ENCODE measurements around the gene CHGA.

Gene CHGA

DNA sequence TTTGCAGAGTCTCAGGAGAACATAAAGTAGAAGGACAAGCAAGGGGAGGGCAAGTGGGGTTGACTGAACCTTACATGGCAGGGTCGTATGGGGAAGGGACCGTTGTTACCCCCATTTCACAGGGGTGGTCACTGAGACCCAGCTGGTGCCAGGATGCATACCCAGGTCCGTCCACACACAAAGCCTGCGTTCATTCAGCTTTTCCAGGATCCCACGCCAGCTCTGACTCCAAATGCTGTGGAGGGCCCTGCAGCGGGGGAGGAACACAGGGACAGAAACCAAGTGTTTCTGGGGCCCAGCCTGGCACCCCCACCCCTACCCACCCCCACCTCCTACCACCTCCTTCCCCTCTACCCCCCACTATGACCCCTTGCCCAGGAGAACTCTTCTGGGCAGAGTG is 16.5 kb upstream of the CHGA start:
- no peak for DNase-seq

- DNase-seq = no peak
Observed at GRCh38 chr14:92906823-92907222, 16.1 kb upstream of the CHGA start.

DNA sequence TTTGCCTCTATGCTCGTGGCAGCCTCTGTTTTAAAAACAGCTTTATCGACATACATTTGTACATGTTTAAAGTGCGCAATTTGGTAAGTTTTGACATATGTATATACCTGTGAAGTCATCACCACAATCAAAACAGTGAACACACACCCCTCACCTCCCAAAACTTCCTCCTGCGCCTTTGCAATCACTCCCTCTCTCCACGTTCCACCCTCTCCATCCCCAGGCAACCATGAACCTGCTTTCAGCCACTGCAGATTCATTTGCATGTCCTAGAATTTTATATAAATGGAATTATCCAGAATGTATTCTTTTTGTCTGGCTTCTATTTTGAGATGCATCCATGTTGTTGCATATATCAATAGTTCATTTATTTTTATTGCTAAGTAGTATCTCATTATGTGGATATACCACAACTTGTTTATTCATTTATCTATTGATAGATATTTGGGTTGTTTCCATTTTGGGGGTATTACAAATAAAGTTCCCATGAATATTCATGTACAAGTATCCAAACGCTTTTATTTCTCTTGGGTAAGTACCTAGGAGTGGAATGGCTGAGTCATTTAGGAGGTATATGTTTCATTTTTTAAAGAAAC is 15.5 kb upstream of the CHGA start:
- no peak for DNase-seq

GRCh38 chr14:92914087-92914656 is 8.8 kb upstream of the CHGA start:
- no peak for DNase-seq

DNA sequence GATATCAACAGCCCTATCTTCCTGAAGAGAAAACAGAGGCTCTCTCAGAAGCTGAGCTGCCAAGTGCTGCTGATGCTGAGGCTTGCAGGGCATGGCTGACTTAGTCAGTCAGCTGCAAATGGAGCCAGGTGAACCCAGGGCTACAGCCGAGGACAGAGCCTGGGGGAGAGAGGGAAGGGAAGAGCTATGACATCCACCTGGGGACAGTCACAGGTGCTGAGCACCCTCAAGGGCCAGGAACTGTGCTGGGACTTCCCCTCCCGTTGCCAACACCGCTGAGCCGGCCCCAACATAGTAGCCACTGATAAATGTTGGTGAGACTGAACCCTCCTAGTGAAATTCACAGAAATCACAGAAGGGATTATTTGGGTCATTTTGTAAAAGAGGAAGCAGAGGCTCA is 6.7 kb upstream of the CHGA start:
- no peak for DNase-seq

DNA sequence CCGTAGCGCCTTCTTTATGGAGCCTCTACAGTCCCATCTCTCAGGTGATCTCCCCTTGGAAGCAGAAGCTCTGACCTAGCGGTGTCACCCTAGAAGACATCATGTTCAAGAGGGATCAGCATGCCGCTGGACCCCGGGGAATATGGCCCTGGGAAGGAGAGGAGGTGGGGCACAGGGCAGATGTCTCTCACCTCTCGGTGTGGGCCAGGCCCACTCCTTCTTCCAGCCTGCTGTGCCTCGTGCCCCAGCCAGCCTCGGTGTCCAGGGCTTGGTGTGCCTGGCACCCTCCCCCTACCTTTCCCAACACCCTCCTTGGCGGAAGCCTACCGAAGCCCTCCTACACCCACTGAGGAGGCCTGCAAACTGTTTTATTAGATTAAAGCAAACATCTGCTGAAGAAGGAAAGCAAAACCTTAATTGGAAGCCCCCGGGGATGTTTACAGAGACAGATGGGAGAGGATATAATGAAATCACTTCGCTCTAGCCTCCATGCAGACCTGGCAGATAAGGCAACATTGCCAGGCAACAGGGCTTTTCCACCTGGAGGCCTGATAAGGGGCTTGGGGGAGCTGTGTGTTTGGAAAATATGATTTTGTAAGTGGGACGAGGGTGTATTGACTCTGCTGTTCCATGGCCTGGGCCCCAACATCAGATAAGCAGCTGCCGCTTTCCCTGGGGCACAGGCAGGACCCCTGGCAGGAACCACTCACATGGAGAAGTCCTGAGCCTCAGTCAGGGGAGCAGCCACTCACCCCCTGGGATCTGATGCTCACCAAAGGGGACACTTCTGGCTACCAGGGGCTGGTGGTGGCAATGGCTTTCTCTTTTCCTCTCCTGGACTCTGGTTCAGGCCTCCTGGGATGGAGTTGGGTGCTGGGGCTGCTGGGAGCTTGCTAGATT is 5.7 kb upstream of the CHGA start:
- DNase-seq = no peak

DNA sequence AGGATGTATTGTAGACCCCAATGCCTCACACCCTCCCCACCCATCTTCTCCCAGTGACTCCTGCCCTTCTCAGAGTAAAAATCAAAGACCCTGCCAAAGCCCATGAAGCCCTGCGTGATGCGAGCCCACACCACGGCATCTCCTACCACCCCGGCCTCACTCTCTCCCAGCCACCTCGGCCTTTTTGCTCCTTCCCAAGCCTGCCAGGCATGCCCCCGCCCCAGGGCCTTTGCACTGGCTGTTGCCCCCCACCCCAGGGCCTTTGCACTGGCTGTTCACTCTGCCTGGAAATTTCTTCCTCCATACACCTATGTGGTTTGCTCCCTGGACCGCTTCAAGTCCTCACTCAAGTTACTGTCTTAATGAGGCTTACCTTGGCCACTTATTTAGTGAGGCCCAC is 5.0 kb upstream of the CHGA start:
- DNase-seq = no peak

GRCh38 chr14:92920001-92920400 is 2.9 kb upstream of the CHGA start:
- DNase-seq = no peak

GRCh38 chr14:92922155-92922735 is 705 bp upstream of the CHGA start:
- no peak for DNase-seq

DNA sequence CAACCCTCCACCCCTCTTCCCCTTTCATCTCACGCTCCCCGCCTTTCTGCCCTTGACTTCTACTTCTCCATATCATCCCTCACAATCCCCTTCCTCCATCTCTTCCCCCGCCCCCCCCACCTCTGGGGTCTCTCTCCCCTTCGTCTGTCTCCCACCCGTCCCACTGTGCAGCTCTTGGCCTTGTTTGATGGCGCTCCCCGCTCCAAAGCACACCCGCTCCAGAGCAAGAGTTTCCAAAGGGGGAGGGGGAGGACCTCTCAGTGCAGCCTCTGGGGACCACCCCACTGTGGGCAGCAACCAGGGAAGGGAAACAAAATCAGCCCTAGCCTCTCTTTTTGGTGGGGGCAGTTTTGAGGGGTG is 774 bp downstream of the CHGA start:
- DNase-seq = no peak

GRCh38 chr14:92924247-92924646 is 1.3 kb downstream of the CHGA start:
- DNase-seq = no peak

- no peak for DNase-seq
Observed at GRCh38 chr14:92925446-92925845, 2.5 kb downstream of the CHGA start.

GRCh38 chr14:92926180-92926845 is 3.4 kb downstream of the CHGA start:
- no peak for DNase-seq

DNA sequence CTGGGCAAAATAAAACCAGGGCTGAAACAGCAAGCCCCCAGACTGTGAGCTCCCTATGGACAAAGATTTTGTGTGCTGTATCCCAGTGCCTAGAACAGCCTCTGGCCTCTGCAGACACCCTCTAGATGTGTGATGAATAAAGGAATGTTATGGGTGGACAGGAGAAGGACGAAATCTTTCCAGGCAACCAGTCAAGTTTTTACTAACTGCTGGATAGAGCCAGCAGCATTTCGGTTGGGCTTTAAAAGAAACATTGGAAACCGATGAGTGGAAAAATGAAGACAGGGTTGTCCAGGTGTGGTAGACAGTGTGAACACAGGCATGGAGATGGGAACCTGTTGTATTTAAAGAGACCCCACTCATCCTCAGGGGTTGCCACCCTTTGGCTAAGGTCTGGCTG is 4.0 kb downstream of the CHGA start:
- no peak for DNase-seq

- DNase-seq = no peak
Observed at GRCh38 chr14:92927349-92928257, 4.7 kb downstream of the CHGA start.

GRCh38 chr14:92928258-92928629 is 5.3 kb downstream of the CHGA start:
- DNase-seq = no peak

DNA sequence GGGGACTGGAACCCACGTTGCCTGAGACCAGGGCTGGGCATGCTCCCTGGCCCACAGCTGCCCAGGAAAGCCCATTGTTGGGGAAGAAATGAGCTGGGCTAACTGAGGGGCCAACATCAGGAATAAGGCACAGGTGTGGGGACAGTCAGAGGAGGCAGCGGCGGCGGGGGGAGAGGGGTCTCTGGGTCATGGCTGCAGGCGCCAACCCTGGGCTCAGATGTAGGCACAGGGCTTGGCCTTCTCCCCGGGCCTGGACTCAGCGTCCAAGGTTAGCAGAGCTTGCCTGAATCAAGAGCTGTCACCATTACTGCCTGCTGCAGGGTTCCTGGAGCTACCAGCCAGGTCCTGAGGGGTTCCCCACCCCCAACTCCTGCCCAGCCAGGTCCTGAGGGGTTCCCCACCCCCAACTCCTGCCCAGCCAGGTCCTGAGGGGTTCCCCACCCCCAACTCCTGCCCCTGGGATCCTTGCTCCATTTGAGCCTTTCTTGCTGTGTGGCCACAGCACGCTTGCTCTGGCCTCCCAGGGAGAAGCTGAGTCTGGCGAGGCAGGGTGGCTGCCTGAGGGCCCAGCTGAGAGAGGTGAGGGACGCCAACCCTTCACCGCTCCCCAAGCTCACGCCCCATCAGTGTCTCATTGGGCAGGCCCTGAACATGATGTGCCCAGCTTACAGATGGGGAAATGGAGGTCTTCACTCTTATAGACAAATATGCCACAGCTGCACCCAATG is 6.2 kb downstream of the CHGA start:
- DNase-seq = no peak

DNA sequence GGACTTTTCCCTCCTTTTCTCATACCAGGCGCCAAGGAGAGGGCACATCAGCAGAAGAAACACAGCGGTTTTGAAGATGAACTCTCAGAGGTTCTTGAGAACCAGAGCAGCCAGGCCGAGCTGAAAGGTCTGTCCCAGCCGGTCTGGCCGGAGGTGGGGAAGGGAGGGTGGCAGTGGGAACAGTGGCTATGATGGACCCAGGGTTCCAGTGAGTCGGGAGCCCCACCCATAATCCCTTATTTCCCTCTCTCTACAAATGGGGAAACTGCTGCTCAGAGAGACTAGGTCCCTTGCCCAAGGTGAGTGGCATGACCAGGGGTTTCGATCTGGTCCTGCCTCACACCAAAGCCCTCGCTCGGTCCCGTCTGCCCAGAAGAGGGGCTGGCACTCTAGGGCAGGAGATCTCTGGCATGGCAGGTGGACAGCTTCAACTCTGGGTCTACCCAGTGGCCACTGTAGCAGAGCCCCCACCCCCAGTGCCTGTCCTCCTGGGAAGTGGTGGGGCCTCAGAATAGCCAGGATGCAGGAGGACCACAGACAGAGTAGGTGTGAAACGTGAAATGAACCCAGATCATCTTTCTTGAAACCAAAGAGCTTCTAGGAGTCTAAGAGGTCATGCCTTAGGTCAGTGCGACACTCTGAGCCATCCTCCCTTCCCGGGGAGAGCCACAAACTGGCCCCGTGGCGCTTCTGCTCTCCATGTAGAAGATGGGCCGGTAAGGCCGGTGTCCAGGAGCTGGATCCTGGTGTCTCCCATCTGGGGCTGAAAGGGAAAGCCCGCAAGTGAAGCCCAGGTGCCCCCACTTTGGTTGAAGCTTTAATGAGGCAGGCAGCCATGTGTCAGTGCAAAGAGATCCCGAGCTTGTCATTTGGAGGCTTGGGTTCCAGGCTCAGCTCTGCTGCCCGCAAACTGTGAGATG is 7.0 kb downstream of the CHGA start:
- no peak for DNase-seq

GRCh38 chr14:92930737-92931602 is 8.0 kb downstream of the CHGA start:
- no peak for DNase-seq

Data from activated CD4-positive, CD25-positive, alpha-beta regulatory T cell (primary cell).